K562 (cell line): ENCODE results near the gene DDR1. TPM values are rescaled to one million over a fixed set of nuclear protein-coding genes. Genes with fewer than 3 reads are reported as not detected.

Experiments used
- KLF10 ChIP-seq: fragments of 250-450 bp; sonication (Bioruptor Pico); IDR thresholded peaks from 2 replicates; pipeline ENCODE4 v1.6.1; 2021; ENCODE audit warnings: matching md5 sums
- MCM3 ChIP-seq: fragments of 450-650 bp; IDR thresholded peaks from 2 replicates; pipeline ENCODE4 v1.6.1; 2016
- NRF1 ChIP-seq, 2 experiments: fragments of 450-650 bp; IDR thresholded peaks in 1 of 2; conservative IDR thresholded peaks in 1 of 2; 2 replicates each; pipeline ENCODE4 v1.6.1; 2014; ENCODE audit warnings: mild to moderate bottlenecking in 2 of 2
- polyA plus RNA-seq, 8 experiments: library from polyadenylated mRNA; depleted of rRNA in 4 of 8; stranded (reverse) in 5 of 8; unstranded in 3 of 8; fragments of >200 nt; fragmentation: Nextera tagmentation in 2 of 8; fragmentation: Illumina TruSeq in 1 of 8; extraction: Ambion mirVana in 2 of 8; extraction: Trizol in 1 of 8; gene quantifications; 2 replicates each; pipeline versions ENCODE4 v1.2.1 to v1.2.3, GENCODE V29; 2011 to 2014; ENCODE audit warnings: inconsistent platforms in 1 of 8, missing spikeins in 1 of 8
- total RNA-seq, 7 experiments: library from RNA; depleted of rRNA in 6 of 7; stranded (reverse); fragments of >200 nt in 6 of 7; fragmentation: Illumina TruSeq in 2 of 7; extraction: Trizol in 2 of 7; gene quantifications; 2 replicates each; pipeline versions ENCODE4 v1.2.1 to v1.2.3, GENCODE V29; 2011 to 2021; ENCODE audit warnings: low replicate concordance in 1 of 7
- TF ChIP-seq, protein P1 (sequence below): fragments of 200-600 bp; sonication (generic); IDR thresholded peaks from one replicate; pipeline ENCODE4 v1.6.1; 2012; ENCODE audit warnings: mild to moderate bottlenecking, low read depth, low read length, inconsistent platforms

The DDR1 gene
- total and polyA plus RNA-seq, 9 of the 15 experiments (the other 6 are each of a cell fraction or from before 2014, with no cell fraction given): 1.4 to 44.6 (median 12.2) TPM

DNA sequence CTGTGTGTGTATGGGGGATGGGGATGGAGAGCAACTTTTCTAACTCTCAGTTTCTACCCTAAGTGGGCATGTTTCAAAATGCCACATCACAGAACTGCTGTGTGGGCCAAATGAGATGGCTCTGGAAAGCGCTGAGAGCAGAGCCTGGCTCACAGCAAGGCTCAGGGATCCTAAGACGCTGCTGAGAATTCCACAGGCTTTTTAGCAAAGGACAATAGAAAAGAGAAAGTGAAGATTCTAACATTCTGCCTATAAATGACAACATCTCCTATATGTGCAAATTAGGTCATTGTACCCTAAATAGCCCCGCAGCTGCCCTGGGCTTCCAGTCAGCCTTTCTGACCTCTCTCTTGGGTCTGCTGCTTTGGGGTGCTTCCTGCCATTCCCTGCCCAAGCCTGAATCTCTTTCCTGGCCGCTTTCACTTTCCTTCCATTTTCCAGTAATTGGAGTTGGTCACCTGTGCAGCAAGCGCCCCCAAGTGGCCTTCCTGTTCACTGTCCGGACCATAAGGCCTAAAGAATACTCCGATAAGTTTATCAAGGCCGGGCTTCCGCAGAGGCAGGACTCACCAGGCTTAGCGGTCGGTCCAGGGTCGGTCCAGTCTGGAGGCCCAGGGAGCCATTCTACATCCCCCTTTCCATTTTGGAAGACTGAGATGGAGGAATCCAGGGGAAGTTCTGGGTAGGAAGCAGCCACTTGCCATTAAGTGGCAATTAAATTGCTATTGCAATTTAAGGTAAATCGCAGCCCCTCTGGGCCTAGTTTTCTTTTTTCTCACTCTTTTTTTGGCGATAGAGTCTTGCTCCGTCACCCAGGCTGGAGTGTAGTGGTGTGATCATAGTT, 6.7 kb upstream of the DDR1 start (continued):
- TF ChIP-seq, protein P1, sequence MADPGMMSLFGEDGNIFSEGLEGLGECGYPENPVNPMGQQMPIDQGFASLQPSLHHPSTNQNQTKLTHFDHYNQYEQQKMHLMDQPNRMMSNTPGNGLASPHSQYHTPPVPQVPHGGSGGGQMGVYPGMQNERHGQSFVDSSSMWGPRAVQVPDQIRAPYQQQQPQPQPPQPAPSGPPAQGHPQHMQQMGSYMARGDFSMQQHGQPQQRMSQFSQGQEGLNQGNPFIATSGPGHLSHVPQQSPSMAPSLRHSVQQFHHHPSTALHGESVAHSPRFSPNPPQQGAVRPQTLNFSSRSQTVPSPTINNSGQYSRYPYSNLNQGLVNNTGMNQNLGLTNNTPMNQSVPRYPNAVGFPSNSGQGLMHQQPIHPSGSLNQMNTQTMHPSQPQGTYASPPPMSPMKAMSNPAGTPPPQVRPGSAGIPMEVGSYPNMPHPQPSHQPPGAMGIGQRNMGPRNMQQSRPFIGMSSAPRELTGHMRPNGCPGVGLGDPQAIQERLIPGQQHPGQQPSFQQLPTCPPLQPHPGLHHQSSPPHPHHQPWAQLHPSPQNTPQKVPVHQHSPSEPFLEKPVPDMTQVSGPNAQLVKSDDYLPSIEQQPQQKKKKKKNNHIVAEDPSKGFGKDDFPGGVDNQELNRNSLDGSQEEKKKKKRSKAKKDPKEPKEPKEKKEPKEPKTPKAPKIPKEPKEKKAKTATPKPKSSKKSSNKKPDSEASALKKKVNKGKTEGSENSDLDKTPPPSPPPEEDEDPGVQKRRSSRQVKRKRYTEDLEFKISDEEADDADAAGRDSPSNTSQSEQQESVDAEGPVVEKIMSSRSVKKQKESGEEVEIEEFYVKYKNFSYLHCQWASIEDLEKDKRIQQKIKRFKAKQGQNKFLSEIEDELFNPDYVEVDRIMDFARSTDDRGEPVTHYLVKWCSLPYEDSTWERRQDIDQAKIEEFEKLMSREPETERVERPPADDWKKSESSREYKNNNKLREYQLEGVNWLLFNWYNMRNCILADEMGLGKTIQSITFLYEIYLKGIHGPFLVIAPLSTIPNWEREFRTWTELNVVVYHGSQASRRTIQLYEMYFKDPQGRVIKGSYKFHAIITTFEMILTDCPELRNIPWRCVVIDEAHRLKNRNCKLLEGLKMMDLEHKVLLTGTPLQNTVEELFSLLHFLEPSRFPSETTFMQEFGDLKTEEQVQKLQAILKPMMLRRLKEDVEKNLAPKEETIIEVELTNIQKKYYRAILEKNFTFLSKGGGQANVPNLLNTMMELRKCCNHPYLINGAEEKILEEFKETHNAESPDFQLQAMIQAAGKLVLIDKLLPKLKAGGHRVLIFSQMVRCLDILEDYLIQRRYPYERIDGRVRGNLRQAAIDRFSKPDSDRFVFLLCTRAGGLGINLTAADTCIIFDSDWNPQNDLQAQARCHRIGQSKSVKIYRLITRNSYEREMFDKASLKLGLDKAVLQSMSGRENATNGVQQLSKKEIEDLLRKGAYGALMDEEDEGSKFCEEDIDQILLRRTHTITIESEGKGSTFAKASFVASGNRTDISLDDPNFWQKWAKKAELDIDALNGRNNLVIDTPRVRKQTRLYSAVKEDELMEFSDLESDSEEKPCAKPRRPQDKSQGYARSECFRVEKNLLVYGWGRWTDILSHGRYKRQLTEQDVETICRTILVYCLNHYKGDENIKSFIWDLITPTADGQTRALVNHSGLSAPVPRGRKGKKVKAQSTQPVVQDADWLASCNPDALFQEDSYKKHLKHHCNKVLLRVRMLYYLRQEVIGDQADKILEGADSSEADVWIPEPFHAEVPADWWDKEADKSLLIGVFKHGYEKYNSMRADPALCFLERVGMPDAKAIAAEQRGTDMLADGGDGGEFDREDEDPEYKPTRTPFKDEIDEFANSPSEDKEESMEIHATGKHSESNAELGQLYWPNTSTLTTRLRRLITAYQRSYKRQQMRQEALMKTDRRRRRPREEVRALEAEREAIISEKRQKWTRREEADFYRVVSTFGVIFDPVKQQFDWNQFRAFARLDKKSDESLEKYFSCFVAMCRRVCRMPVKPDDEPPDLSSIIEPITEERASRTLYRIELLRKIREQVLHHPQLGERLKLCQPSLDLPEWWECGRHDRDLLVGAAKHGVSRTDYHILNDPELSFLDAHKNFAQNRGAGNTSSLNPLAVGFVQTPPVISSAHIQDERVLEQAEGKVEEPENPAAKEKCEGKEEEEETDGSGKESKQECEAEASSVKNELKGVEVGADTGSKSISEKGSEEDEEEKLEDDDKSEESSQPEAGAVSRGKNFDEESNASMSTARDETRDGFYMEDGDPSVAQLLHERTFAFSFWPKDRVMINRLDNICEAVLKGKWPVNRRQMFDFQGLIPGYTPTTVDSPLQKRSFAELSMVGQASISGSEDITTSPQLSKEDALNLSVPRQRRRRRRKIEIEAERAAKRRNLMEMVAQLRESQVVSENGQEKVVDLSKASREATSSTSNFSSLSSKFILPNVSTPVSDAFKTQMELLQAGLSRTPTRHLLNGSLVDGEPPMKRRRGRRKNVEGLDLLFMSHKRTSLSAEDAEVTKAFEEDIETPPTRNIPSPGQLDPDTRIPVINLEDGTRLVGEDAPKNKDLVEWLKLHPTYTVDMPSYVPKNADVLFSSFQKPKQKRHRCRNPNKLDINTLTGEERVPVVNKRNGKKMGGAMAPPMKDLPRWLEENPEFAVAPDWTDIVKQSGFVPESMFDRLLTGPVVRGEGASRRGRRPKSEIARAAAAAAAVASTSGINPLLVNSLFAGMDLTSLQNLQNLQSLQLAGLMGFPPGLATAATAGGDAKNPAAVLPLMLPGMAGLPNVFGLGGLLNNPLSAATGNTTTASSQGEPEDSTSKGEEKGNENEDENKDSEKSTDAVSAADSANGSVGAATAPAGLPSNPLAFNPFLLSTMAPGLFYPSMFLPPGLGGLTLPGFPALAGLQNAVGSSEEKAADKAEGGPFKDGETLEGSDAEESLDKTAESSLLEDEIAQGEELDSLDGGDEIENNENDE: no peak
- TF ChIP-seq KLF10 (no peak), NRF1 (conservative IDR thresholded peaks at IDR 0.05 in 1 of 2, IDR thresholded peaks at IDR 0.05 in 1 of 2) (peak in 1 of 2 experiments; percentile 15; a peak in 1 of 4 replicates), MCM3 (no peak)
